Colon (tissue), 2 donors: Measurements from ENCODE around the gene MELTF.

Experiments used
- FAIRE-seq: peaks from 2 replicates; lab custom pipeline; 2012; peaks lifted over from hg19 to GRCh38; lab: Jason Lieb, UNC
- donor health status: control.
- donor health status: control.

The MELTF gene

GRCh38 chr3:197026481-197026866 is 3.1 kb downstream of the MELTF start:
- no peak for FAIRE-seq

- no peak for FAIRE-seq
Measured at GRCh38 chr3:197025736-197026480, 3.7 kb downstream of the MELTF start.

GRCh38 chr3:197024881-197025735 is 4.5 kb downstream of the MELTF start:
- FAIRE-seq, result no peak

DNA sequence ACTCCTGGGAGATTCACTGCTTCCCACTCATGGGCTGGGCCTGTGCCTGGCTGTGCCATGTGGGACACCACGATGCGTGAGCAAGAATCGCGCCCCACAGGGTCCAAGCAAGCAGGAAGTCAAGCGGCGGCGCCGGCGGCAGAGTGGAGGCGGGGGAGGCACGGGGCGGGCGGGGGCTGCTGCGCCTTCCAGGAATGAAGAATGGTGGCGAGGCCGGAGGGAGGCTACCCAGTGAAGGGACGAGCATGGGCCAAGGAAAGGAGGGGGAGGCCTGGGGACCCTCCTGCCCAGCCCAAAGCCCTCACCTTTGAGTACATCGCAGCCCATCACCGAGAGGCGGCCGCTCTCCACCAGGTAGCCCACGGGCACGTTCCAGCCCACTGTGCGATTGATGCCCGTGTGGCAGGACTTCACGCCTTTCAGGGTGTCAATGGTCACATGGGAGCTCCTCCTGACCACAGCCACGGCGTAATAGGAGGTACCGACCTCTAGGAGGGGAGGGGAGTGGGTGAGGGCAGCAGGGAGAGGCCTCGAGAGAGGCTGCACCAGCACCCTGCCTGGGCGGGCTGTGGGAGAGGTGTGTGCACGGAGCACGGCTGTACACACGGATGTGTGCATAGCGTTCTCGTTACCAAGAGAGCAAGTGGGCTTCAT is 5.5 kb downstream of the MELTF start:
- no peak for FAIRE-seq

GRCh38 chr3:197023241-197023997 is 6.2 kb downstream of the MELTF start:
- no peak for FAIRE-seq

DNA sequence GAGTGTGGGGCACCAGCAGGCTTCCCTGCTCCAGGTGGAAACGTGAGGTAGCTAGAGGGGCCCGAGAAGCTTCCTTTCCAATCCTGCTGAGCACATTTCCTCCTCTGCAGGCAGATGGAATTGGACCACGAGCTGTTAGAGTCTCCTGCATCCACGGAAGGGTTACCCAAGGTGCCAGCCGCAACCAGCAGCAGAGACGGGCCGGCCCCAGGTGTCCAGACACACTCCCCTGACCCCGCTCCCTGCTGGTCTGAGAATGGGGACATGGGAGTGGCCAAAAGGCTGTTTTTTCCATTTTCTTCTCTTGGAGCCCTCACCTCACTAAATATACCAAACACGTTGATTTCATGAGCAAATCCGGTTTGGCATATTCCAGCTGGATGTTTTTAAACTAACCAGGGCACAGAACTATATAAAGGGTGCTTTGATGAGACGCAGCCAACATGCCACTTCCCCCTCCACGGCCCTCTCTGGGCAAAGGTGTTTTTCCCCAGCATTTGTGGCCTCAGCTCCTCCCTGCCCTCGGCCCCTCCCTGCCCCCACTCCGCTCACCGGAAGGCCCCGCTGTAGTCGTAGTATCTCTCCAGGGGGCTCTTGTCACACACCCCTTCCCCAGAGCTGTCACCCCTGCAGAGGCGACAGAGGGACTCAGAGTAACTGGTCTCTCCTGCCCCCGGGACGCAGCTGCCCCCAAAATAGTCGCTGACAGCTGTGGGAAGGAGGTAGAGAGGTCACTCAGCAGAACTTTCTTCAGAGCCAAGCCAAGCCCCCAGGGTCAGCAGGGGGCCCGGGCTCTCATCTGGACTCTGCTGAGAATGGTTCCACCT is 7.0 kb downstream of the MELTF start:
- FAIRE-seq, result no peak

GRCh38 chr3:197021729-197022404 is 7.8 kb downstream of the MELTF start:
- no peak for FAIRE-seq

DNA sequence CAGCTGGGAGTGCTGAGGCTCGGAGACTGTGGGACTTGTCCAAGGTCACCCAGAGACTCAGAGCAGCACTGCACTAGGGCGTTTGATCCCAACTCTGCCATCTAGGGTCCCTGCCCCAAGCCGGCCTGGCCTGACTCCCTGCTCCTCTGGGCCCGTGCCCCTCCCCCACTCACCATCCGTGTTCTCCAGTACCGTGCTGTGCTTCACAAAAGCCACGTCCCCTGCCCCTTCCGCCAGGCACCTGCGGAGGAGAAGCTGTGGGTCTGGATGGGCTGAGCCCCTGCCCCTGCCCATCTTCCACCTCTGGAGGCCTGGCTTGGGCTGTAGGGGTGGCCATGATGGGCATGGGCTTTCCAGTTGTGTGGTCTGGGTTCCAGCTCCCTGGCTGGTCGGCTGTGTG is 8.4 kb downstream of the MELTF start:
- no peak for FAIRE-seq

DNA sequence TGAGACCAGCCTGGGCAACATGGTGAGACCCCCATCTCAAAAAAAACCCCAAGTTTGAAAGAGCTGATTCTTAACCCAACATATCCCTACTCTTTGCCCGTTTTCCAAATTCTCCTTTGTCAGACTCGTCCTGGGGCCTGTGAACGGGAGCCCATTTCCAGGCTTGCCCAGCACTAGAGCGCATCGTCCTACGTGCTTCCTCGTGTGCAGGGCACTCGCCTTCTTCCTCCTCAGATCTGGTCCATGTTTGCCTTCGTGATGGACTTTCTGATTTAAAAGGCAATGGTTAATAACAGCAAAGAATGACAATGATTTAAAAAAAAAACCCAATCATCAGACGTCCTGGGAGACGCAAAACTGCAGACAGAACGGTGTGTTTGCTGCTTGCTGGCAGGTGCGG is 10.1 kb downstream of the MELTF start:
- FAIRE-seq, result no peak

DNA sequence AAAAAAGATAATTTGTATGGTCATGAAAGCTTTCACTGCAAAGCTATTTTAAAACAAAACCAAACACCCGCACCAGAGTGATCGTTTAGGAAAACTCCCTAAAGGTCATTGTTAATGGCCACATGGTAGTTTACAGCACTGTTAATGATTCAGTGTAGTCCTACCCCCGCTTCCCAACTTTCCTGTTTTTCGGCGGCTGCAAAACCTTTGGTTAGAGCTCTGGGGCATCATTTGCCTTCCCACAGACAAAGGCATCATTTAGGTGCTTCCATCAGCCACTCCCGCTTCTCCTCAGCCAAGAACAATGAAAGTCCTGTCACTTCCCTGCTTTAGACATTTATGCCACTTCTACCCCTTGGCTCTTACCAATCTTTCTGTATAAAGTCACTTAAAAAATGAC is 10.6 kb downstream of the MELTF start:
- no peak for FAIRE-seq

DNA sequence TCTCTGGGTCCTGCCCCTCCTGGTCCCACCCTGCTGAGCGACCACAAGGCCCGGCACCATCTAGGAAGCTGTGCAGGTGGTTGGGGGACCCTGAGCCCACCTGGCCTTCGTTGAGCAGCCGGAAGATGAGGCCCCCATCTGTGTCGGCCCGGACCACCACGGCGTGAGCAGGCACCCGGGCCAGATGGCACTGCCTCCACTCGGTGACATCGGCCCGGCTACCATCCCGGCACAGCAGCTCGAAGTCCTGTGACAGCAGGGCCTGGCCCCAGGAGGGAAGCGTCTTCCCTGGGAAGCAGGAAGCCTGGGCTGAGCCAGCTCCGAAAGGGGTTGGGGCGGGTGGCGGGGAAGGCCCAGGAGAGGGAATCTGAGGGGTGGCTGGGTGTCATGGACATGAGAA is 12.6 kb downstream of the MELTF start:
- FAIRE-seq, result no peak

- FAIRE-seq, result no peak
Measured at GRCh38 chr3:197015790-197016736, 13.6 kb downstream of the MELTF start.

GRCh38 chr3:197014942-197015575 is 14.6 kb downstream of the MELTF start:
- FAIRE-seq, result no peak

- FAIRE-seq, result no peak
Measured at GRCh38 chr3:197014024-197014423, 15.6 kb downstream of the MELTF start.

DNA sequence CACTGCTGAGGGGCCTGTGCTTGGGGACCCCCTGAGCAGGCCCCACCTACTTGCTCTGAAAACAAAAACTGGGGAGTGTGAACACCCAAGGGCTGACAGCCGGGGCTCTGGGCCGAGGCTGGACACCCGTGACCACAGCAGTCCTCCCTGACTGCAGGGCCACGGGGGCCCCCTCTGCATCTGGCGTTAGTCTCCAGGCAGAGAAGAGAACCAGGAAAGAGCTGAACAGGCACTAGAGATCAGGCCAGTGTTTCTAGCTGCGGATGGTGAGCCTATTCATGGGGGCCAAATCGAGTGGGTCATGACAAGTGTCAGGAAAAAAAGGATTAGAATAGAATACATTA is 17.1 kb downstream of the MELTF start:
- no peak for FAIRE-seq

DNA sequence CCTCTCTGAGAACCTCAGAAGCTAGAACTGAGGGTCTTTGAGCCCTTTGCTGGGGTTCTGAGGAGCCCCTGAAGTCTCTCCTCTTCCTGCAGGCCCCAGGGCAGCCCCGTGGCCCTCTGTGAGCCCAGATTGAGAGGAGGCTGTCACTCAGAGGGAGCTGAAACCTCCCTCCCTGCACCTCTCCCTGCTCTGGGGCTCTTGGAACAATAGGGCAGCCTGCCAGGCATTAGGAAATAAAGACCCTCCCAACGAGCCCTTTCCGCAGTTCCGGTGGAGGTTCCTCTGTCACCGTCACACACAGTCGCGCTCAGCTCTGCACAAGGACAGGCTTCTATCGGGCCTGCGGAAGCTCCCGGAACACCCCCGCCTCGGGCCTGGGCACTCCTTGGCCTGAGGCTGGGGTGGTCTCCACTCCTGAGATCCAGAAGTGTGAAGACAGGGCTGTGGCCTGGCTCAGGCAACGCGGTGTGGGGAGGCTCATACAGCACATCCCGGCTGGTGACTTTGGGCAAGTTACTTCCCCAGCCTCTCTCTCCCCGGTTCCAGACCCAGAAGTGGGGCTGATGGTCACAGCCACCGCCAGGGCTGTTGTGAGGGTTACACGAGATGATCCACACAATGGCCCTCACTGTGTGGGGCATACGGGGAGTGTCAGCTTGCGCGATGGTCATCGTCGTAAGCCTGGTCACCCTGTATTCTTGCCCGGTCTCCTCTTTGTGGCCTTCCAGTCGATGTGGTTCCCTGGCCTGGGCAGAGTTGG is 17.7 kb downstream of the MELTF start:
- no peak for FAIRE-seq

- no peak for FAIRE-seq
Measured at GRCh38 chr3:197010556-197011351, 18.9 kb downstream of the MELTF start.
